ENCODE data around the gene MNT. TPM values are rescaled to one million over a fixed set of nuclear protein-coding genes. Genes with fewer than 3 reads are reported as not detected.

MNT gene
- total and polyA plus RNA-seq, 9 of the 15 experiments (the other 6 are each of a cell fraction or from before 2014, with no cell fraction given), result 0.18 to 23.8 (median 5.3) TPM

DNA sequence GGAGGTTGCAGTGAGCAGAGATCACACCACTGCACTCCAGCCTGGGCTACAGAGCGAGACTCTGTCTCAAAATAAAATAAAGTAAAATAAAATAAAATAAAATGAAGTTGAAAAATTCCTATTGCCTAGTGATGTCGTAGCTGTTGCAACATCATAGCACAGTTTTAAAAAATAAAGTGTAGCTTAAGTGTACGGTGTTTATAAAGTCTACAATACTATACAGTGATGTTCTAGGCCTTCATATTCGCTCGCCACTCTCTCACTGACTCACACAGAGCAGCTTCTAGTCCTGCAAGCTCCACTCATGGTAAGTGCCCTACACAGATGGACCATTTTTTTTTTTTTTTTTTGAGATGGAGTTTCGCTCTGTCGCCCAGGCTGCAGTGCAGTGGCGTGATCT lies 43.5 kb upstream of the MNT start (continued):
- TF ChIP-seq, protein P1, sequence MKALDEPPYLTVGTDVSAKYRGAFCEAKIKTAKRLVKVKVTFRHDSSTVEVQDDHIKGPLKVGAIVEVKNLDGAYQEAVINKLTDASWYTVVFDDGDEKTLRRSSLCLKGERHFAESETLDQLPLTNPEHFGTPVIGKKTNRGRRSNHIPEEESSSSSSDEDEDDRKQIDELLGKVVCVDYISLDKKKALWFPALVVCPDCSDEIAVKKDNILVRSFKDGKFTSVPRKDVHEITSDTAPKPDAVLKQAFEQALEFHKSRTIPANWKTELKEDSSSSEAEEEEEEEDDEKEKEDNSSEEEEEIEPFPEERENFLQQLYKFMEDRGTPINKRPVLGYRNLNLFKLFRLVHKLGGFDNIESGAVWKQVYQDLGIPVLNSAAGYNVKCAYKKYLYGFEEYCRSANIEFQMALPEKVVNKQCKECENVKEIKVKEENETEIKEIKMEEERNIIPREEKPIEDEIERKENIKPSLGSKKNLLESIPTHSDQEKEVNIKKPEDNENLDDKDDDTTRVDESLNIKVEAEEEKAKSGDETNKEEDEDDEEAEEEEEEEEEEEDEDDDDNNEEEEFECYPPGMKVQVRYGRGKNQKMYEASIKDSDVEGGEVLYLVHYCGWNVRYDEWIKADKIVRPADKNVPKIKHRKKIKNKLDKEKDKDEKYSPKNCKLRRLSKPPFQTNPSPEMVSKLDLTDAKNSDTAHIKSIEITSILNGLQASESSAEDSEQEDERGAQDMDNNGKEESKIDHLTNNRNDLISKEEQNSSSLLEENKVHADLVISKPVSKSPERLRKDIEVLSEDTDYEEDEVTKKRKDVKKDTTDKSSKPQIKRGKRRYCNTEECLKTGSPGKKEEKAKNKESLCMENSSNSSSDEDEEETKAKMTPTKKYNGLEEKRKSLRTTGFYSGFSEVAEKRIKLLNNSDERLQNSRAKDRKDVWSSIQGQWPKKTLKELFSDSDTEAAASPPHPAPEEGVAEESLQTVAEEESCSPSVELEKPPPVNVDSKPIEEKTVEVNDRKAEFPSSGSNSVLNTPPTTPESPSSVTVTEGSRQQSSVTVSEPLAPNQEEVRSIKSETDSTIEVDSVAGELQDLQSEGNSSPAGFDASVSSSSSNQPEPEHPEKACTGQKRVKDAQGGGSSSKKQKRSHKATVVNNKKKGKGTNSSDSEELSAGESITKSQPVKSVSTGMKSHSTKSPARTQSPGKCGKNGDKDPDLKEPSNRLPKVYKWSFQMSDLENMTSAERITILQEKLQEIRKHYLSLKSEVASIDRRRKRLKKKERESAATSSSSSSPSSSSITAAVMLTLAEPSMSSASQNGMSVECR (CRISPR knock-in tag; IDR thresholded peaks at IDR 0.05), result no peak

DNA sequence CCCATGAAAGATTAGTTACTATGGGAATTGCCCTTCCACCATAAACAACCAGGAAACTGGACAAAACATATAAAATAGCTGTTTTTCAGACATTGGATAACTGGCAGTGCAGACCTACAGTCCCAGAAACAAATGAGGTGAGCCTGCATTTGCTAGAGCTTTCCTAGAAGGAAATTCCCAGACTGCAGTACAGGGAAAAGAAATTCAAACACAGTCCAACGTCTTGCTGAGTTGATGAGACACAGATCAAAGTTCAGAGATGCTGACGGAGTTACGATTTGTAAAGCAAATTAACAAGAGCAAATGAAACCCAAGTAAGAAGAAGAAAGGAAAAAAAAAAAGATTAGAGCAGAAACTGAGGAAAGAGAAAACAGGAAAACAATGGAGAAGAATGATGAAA lies 41.3 kb upstream of the MNT start:
- DNase-seq (ENCODE audit: extremely low read depth in 1 of 4, low spot score in 3 of 4) (no peak), ATAC-seq (no peak), FAIRE-seq (no peak)
- intact Hi-C loops (cut with micrococcal nuclease) (no loop called here), in situ Hi-C loops (cut with MboI) (no loop called here)
- H3K27me3 ChIP-seq (ENCODE audit: control insufficient read depth in 2 of 2, insufficient read depth in 2 of 2, low read length in 2 of 2), result no peaks in the 10 kb centered on the region
- no peaks in the 10 kb centered on the region for H3K9me3 ChIP-seq (replicated peaks; ENCODE audit: control insufficient read depth, insufficient read depth, low read depth, low read length)
- no peak overlapping the region for H3K4me3 ChIP-seq
- POLR2A ChIA-PET, result no interaction called here
- H3K27ac ChIP-seq (ENCODE audit: extremely low read depth, low read depth, low read length), result no peak overlapping the region
- no peaks in the 10 kb centered on the region for H4K20me1 ChIP-seq (replicated peaks; ENCODE audit: control insufficient read depth, insufficient read depth, low read length)
- CTCF ChIA-PET (ENCODE audit: low intra/inter-chr PET ratio), result no interaction called here
- H2AFZ ChIP-seq (ENCODE audit: low read depth, low read length), result no peak overlapping the region
- H3K36me3 ChIP-seq (ENCODE audit: control insufficient read depth, insufficient read depth, low read length), result peaks cover 33% of the 10 kb centered on the region
- H3K9me1 ChIP-seq (ENCODE audit: control insufficient read depth, insufficient read depth, low read length), result no peaks in the 10 kb centered on the region
- H3K9ac ChIP-seq (ENCODE audit: insufficient read depth in 1 of 2, low read depth in 2 of 2, low read length in 2 of 2), result no peak overlapping the region
- no peaks in the 10 kb centered on the region for H3K79me2 ChIP-seq (ENCODE audit: control insufficient read depth, insufficient read depth, low read length)
- WGBS (ENCODE audit: insufficient coverage, low coverage, missing lambda C conversion rate), result 59% methylated on average over 2 of the region's 3 CpGs
- no peaks in the 10 kb centered on the region for H3K4me1 ChIP-seq (replicated peaks in 1 of 2; ENCODE audit: control insufficient read depth in 2 of 2, insufficient read depth in 2 of 2, low read length in 2 of 2)
- H3K4me2 ChIP-seq (ENCODE audit: insufficient read depth, low read length), result no peak overlapping the region
- BruUV-seq (replicated peaks), result no TSS peak
- TF ChIP-seq NCOA4 (IDR thresholded peaks at IDR 0.05; ENCODE audit: partially characterized antibody), result no peak
- TF ChIP-seq, protein P2, sequence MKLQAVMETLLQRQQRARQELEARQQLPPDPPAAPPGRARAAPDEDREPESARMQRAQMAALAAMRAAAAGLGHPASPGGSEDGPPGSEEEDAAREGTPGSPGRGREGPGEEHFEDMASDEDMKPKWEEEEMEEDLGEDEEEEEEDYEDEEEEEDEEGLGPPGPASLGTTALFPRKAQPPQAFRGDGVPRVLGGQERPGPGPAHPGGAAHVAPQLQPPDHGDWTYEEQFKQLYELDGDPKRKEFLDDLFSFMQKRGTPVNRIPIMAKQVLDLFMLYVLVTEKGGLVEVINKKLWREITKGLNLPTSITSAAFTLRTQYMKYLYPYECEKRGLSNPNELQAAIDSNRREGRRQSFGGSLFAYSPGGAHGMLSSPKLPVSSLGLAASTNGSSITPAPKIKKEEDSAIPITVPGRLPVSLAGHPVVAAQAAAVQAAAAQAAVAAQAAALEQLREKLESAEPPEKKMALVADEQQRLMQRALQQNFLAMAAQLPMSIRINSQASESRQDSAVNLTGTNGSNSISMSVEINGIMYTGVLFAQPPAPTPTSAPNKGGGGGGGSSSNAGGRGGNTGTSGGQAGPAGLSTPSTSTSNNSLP (IDR thresholded peaks at IDR 0.05; ENCODE audit: borderline replicate concordance, low read depth, low read length), result no peak
- TF ChIP-seq LEF1 (IDR thresholded peaks at IDR 0.05), result no peak
- TF ChIP-seq, protein P3, sequence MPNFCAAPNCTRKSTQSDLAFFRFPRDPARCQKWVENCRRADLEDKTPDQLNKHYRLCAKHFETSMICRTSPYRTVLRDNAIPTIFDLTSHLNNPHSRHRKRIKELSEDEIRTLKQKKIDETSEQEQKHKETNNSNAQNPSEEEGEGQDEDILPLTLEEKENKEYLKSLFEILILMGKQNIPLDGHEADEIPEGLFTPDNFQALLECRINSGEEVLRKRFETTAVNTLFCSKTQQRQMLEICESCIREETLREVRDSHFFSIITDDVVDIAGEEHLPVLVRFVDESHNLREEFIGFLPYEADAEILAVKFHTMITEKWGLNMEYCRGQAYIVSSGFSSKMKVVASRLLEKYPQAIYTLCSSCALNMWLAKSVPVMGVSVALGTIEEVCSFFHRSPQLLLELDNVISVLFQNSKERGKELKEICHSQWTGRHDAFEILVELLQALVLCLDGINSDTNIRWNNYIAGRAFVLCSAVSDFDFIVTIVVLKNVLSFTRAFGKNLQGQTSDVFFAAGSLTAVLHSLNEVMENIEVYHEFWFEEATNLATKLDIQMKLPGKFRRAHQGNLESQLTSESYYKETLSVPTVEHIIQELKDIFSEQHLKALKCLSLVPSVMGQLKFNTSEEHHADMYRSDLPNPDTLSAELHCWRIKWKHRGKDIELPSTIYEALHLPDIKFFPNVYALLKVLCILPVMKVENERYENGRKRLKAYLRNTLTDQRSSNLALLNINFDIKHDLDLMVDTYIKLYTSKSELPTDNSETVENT (CRISPR knock-in tag; IDR thresholded peaks at IDR 0.05), result no peak
- no peak for TF ChIP-seq GABPB2 (CRISPR knock-in tag; conservative IDR thresholded peaks at IDR 0.05)
- no peak for TF ChIP-seq ESRRA (IDR thresholded peaks at IDR 0.05; ENCODE audit: borderline replicate concordance, low read depth)
- TF ChIP-seq SLC30A9 (CRISPR knock-in tag; IDR thresholded peaks at IDR 0.05), result no peak
- TF ChIP-seq GABPB1 (CRISPR knock-in tag; IDR thresholded peaks at IDR 0.05), result no peak
- TF ChIP-seq ELF4 (CRISPR knock-in tag; IDR thresholded peaks at IDR 0.05), result no peak
- TF ChIP-seq, protein P4, sequence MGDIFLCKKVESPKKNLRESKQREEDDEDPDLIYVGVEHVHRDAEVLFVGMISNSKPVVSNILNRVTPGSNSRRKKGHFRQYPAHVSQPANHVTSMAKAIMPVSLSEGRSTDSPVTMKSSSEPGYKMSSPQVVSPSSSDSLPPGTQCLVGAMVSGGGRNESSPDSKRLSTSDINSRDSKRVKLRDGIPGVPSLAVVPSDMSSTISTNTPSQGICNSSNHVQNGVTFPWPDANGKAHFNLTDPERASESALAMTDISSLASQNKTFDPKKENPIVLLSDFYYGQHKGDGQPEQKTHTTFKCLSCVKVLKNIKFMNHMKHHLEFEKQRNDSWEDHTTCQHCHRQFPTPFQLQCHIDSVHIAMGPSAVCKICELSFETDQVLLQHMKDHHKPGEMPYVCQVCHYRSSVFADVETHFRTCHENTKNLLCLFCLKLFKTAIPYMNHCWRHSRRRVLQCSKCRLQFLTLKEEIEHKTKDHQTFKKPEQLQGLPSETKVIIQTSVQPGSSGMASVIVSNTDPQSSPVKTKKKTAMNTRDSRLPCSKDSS (IDR thresholded peaks at IDR 0.05; ENCODE audit: low read depth, partially characterized antibody), result no peak

All from K562 (cell line).